ENCODE data around the gene DHFR.

The DHFR gene

GRCh38 chr5:80577707-80578106 is 77.1 kb downstream of the DHFR start:
- H3K27me3 ChIP-seq (ENCODE audit: control insufficient read depth in 1 of 2, insufficient read depth in 2 of 2, low read length in 2 of 2) = peaks cover 4 to 7% of the 10 kb centered on the region in 2 donors
- no peaks in the 10 kb centered on the region for H3K36me3 ChIP-seq (ENCODE audit: control insufficient read depth in 2 of 2, insufficient read depth in 2 of 2, low read length in 2 of 2)
- H3K27ac ChIP-seq (ENCODE audit: low read length) = no peak overlapping the region
- no peak overlapping the region for H3K4me3 ChIP-seq (ENCODE audit: low read length in 2 of 2)
- no peak overlapping the region for H3K9ac ChIP-seq (ENCODE audit: low read length in 2 of 2)
- H3K4me1 ChIP-seq (ENCODE audit: control insufficient read depth, insufficient read depth, low read length) = no peaks in the 10 kb centered on the region
- no peaks in the 10 kb centered on the region for H3K9me3 ChIP-seq (ENCODE audit: control insufficient read depth in 2 of 2, low read length in 2 of 2)

GRCh38 chr5:80576383-80576782 is 78.4 kb downstream of the DHFR start:
- no peak overlapping the region for H3K9ac ChIP-seq (ENCODE audit: low read length in 2 of 2)

More at GRCh38 chr5:80576383-80576782, 78.4 kb downstream of the DHFR start:
- H3K9me3 ChIP-seq (ENCODE audit: control insufficient read depth in 2 of 2, low read length in 2 of 2) = no peaks in the 10 kb centered on the region
- H3K27ac ChIP-seq (ENCODE audit: low read length) = no peak overlapping the region
- no peaks in the 10 kb centered on the region for H3K4me1 ChIP-seq (ENCODE audit: control insufficient read depth, insufficient read depth, low read length)
- H3K36me3 ChIP-seq (ENCODE audit: control insufficient read depth in 2 of 2, insufficient read depth in 2 of 2, low read length in 2 of 2) = no peaks in the 10 kb centered on the region
- peaks cover 6 to 8% of the 10 kb centered on the region in 2 donors for H3K27me3 ChIP-seq (ENCODE audit: control insufficient read depth in 1 of 2, insufficient read depth in 2 of 2, low read length in 2 of 2)
- no peak overlapping the region for H3K4me3 ChIP-seq (ENCODE audit: low read length in 2 of 2)
